Eye (tissue), 1 donor: ENCODE results near the gene APH1A.
"Not testable (repeated sequence)": the region's sequence is repeated elsewhere in the genome, so short reads cannot be mapped to it uniquely, and the experiment has no call there.

Source experiments
- DNase-seq: peaks from one replicate; pipeline ENCODE4 v3.0.0-alpha.2; 2015

The APH1A gene

DNA sequence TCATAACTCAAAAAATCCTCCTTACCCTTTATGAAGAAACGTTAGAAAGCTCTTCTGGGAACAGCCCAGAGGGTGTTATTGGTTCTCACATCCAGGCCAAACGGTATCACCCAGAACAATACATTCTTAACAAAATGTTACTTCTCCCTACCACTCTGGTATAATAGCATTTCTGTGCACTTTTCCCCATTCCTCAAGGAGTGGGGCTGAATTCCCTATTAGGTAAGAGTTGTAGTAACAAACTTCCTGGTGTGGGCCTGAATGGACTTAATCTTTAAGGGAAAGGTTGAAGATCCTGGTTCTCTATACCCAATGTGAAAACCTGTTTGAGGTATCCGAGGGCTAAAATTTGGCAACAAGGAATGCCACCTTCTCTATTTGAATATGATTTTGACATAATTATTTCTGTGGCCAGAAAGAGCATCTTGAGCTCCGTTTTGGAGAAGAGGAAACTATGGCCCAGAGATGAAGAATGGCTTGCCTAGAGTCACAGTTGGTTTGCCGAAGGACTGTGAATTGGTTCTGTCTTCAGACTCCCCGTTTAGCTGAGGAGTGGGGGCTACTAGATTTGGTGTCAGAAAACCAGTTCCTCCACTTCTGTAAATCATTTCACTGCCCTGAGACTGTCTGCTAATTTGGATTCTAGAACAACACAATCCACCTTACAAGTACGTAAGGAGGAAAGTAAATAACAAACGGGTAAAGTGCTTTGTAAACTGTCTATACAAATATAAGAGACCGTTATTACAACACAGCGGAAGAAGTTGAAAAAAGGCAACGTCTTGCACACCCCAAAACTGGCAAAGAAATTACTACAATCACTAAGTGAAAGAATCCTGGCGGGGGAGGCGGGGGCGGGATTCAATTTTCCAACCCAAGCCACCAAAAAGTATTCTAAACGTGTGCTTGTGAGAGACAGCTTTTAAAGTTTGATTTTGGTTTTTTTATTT, 35.2 kb downstream of the APH1A start:
- peak; percentile 54 for DNase-seq

DNA sequence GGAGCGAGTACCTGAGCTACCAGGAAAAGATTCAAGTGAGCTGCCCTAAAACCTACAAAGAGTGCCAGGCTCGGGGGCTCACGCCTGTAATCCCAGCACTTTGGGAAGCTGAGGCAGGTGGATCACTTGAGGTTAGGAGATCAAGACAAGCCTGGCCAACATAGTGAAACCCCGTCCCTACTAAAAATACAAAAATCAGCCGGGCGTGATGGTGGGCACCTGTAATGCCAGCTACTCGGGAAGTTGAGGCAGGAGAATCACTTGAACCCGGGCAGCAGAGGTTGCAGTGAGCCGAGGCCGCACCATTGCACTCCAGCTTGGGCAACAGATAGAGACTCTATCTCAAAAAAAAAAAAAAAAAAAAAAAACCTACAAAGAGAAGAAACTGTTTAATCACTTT, 35.9 kb downstream of the APH1A start:
- not testable (repeated sequence) for DNase-seq

DNA sequence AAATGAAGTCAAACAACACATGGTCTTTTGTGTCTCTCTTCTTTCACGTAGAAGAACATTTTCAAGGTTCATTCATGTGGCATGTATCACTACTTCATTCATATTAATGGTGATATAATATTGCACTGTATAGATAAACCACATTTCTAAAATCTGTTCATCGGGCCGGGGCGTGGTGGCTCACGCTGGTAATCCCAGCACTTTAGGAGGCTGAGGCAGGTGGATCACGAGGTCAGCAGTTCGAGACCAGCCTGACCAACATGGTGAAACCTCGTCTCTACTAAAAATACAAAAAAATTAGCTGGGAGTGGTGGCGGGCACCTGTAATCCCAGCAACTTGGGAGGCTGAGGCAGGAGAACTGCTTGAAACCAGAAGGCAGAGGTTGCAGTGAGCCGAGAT, 40.6 kb downstream of the APH1A start:
- not testable (repeated sequence) for DNase-seq

DNA sequence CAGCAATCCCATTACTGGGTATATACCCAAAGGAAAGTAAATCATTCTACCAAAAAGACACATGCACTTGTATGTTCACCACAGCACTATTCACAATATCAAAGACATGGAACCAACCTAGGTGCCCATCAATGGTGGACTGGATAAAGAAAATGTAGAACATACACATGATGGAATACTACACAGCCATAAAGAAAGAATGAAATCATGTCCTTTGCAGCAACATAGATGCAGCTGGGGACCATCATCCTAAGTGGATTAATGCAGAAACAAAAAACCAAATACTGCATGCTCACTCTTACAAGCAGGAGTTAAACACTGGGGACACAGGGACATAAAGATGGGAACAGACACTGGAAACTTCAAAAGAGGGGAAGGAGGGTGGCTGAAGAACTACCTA, 41.6 kb downstream of the APH1A start:
- DNase-seq, result no peak

DNA sequence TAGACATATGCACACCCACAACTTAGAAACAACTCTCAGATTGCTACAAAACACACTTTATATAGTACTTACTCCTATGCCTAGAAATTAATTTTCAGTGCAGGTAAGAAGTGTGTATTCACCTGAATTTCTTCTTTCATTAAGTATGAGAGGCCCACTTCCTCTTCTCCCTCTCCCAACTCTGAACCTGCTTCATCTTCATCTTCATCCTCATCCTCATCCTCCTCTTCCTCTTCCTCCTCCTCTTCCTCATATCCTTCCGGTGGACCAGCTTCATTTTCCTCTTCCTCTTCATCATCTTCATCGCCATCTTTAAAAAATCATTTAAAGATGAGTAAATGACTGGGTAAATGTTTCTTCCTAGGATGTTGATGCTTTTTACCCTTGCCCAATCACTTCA, 42.3 kb downstream of the APH1A start:
- DNase-seq, result no peak

DNA sequence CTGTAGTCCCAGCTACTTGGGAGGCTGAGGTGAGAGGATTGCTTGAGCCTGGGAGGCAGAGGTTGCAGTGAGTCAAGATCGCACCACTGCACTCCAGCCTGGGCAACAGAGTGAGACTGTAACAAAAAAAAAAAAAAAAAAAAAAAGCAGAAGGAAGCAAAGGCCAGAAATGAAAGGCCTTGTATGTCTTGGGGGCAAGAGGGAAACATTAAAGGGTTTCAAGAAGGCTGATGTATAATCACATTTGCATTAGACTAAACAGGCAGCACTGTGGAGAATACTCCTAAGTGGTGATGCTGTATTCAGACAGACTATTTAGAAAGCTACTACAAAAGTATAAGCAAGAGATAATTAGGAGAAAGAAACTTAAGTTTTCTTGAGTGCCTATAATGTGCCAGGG, 43.3 kb downstream of the APH1A start:
- no peak for DNase-seq

DNA sequence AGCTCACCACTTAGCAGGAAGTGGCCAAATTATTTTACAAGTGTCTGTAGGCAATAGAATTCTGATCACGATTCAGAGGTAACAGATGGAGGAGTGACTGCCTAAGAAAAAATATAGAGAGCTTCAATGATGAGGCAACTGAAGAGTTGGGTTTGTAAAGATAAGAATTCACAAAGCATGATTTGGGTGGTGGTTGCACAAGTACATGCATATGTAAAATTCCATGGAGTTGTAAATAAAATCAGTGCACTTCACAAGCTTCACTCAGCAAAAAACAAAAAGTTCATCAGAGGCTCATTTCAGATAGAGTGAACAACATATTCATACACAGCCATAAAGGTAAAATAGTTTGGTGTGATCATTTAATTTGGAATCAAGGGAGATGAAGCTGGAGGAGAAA, 43.8 kb downstream of the APH1A start:
- no peak for DNase-seq

DNA sequence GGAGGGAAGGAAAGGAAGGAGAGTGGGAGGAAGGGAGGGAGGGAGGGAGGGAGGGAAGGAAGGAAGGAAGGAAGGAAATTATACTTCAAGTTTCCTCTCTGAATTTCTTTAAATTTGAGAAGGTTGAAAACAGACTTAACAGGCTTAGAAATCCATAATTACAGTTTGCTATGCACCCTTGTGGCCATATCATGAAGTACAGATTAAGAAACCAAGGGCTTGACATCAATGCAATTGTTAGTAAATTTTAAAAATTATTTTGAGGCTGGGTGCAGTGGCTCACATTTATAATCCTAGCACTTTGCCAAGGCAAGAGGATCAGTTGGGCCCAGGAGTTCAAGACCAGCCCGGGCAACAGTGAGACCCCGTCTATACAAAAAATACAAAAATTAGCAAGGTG, 47.3 kb downstream of the APH1A start:
- peak; percentile 43 for DNase-seq

DNA sequence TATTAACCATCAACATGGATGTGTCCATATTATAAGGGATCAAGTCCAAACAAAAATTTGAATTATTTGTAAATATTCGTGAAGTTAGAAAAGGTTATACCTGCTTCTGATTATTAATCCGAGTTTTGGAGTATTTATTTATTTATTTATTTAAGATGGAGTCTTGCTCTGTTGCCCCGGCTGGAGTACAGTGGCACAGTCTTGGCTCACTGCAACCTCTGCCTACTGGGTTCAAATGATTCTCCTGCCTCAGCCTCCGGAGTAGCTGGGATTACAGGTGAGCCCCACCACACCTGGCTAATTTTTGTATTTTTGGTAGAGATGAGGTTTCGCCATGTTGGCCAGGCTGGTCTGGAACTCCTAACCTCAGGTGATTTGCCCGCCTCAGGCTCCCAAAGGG, 53.0 kb downstream of the APH1A start:
- DNase-seq, result not testable (repeated sequence)
